Common myeloid progenitor, CD34-positive (primary cell): ENCODE results near the gene TXNDC9.
"Not testable (repeated sequence)": the region's sequence is repeated elsewhere in the genome, so short reads cannot be mapped to it uniquely, and the experiment has no call there.

ENCODE experiments used
- CTCF ChIA-PET: fragments of 350-600 bp; sonication (Branson Sonifier 250); formaldehyde crosslinking; loops from one replicate; lab custom pipeline; 2021; ENCODE audit warnings: antibody characterized with exemption; lab: Charles Lee
- POLR2A ChIA-PET: fragments of 350-600 bp; sonication (Branson Sonifier 250); formaldehyde crosslinking; loops from one replicate; lab custom pipeline; 2021; ENCODE audit warnings: antibody characterized with exemption; lab: Charles Lee
- DNase-seq, 3 donors: peaks; one replicate each; pipeline versions ENCODE4 v3.0.0 to v3.0.0-alpha.2; 2013
- H3K27ac ChIP-seq, 2 experiments: 1 replicate in 1 of 2; 2 replicates in 1 of 2; pipeline ENCODE4 v1.7.0; 2013; ENCODE audit warnings: inconsistent platforms in 2 of 2, low read length in 2 of 2, mild to moderate bottlenecking in 2 of 2, low read depth in 1 of 2, moderate library complexity in 1 of 2; ENCODE audit not compliant: severe bottlenecking in 2 of 2, insufficient read depth in 1 of 2, poor library complexity in 1 of 2
- H3K27me3 ChIP-seq, 5 experiments: replicated peaks in 2 of 5; 1 replicate in 3 of 5; 2 replicates in 2 of 5; pipeline versions ENCODE4 v1.6.1 to v1.7.0; 2013; ENCODE audit warnings: low read length in 4 of 5, mild to moderate bottlenecking in 2 of 5, moderate library complexity in 2 of 5, inconsistent platforms in 1 of 5; ENCODE audit not compliant: insufficient read depth in 5 of 5, control insufficient read depth in 4 of 5
- H3K36me3 ChIP-seq, 4 experiments: 1 replicate in 2 of 4; 2 replicates in 2 of 4; pipeline versions ENCODE4 v1.6.1 to v1.7.0; 2013; ENCODE audit warnings: low read length in 3 of 4, control low read depth in 1 of 4, mild to moderate bottlenecking in 1 of 4; ENCODE audit not compliant: control insufficient read depth in 4 of 4, insufficient read depth in 4 of 4
- H3K4me1 ChIP-seq, 4 experiments: 1 replicate in 3 of 4; 2 replicates in 1 of 4; pipeline versions ENCODE4 v1.6.1 to v1.7.1; 2013; ENCODE audit warnings: low read length in 3 of 4, mild to moderate bottlenecking in 3 of 4, control low read depth in 1 of 4, inconsistent platforms in 1 of 4, moderate library complexity in 1 of 4; ENCODE audit not compliant: control insufficient read depth in 4 of 4, insufficient read depth in 4 of 4; ENCODE audit errors: control extremely low read depth in 1 of 4
- H3K4me3 ChIP-seq, 7 experiments: 1 replicate in 4 of 7; 2 replicates in 3 of 7; pipeline versions ENCODE4 v1.5.1 to v1.7.0; 2013; ENCODE audit warnings: mild to moderate bottlenecking in 7 of 7, low read length in 6 of 7, moderate library complexity in 6 of 7, inconsistent platforms in 2 of 7, low read depth in 2 of 7, control low read depth in 1 of 7; ENCODE audit not compliant: insufficient read depth in 4 of 7, control insufficient read depth in 1 of 7; ENCODE audit errors: extremely low read depth in 1 of 7
- H3K9me3 ChIP-seq, 5 experiments: 1 replicate in 4 of 5; 2 replicates in 1 of 5; pipeline versions ENCODE4 v1.6.1 to v1.7.1; 2013; ENCODE audit warnings: low read length in 4 of 5, mild to moderate bottlenecking in 2 of 5, inconsistent platforms in 1 of 5, low read depth in 1 of 5, moderate library complexity in 1 of 5; ENCODE audit not compliant: control insufficient read depth in 4 of 5, insufficient read depth in 2 of 5; ENCODE audit errors: control extremely low read depth in 1 of 5
- WGBS: methylation state at CpG from one replicate; pipeline ENCODE4 v1.1.5; 2013; ENCODE audit not compliant: insufficient coverage; 5-methylcytosine and 5-hydroxymethylcytosine counted together

The TXNDC9 gene

GRCh38 chr2:99337113-99338028, 1.2 kb upstream of the TXNDC9 start, which contains the start of gene EIF5B:
TSS of gene EIF5B (plus strand) at chr2:99337389. CDS start at chr2:99337555, 166 bp downstream.
- WGBS = 0% methylated on average over 85 of the region's 87 CpGs
- H3K27me3 ChIP-seq = no peaks in the 10 kb centered on the region
- peaks cover 1 to 6% (median 4%) of the 10 kb centered on the region in 4 experiments for H3K36me3 ChIP-seq
- H3K27ac ChIP-seq = peak within 1 kb of the TSS; percentile 92 to 96
- peak; percentile 92 to 95 (median 92) for DNase-seq
- H3K4me3 ChIP-seq = peak within 1 kb of the TSS; percentile 87 to 98 (median 97)
- ChIA-PET CTCF (interaction anchor here (0.7 to 2.3 kb wide), 7 partner anchors 8 to 182 kb away, joined by 3 to 7 read pairs (median 4); no protein-coding TSS in a partner anchor), POLR2A (interaction anchor here (1.5 kb wide), 1 partner anchor 196 kb away, joined by 4 read pairs; the partner anchor contains the start of gene C2orf15)
- H3K9me3 ChIP-seq = no peaks in the 10 kb centered on the region
- peaks cover 7 to 33% (median 25%) of the 10 kb centered on the region in 4 experiments for H3K4me1 ChIP-seq

- Histone ChIP-seq H3K27ac (peak overlapping the region; percentile 80 to 93), H3K4me1 (peaks cover 7 to 33% (median 25%) of the 10 kb centered on the region in 4 experiments), H3K9me3 (no peaks in the 10 kb centered on the region), H3K27me3 (no peaks in the 10 kb centered on the region), H3K36me3 (peaks cover 5 to 12% (median 9%) of the 10 kb centered on the region in 4 experiments), H3K4me3 (peak overlapping the region; percentile 83 to 98 (median 97))
- POLR2A ChIA-PET = interaction anchor here (1.5 kb wide), 1 partner anchor 195 kb away, joined by 4 read pairs; the partner anchor contains the start of gene C2orf15
- DNase-seq = no peak
- CTCF ChIA-PET = interaction anchor here (0.9 to 1.0 kb wide), 3 partner anchors 9 to 20 kb away, joined by 3 to 7 read pairs (median 4); no protein-coding TSS in a partner anchor
- WGBS = 0% methylated on average over 7 of the region's 8 CpGs
Observed at GRCh38 chr2:99336804-99337112, 625 bp upstream of the TXNDC9 start.

- Histone ChIP-seq H3K9me3 (no peaks in the 10 kb centered on the region), H3K36me3 (peaks cover 11 to 78% (median 47%) of the 10 kb centered on the region in 4 experiments), H3K4me3 (no peak overlapping the region), H3K27ac (no peak overlapping the region), H3K27me3 (no peaks in the 10 kb centered on the region), H3K4me1 (no peaks in the 10 kb centered on the region)
- ChIA-PET POLR2A (no interaction called here), CTCF (no interaction called here)
- no peak for DNase-seq
- WGBS = 98% methylated on average over 5 of the region's 5 CpGs
Observed at GRCh38 chr2:99325384-99325783, 10.7 kb downstream of the TXNDC9 start.

GRCh38 chr2:99317873-99318200, 18.3 kb downstream of the TXNDC9 start:
- CTCF ChIA-PET, H3K27me3 ChIP-seq, H3K27ac ChIP-seq, H3K4me3 ChIP-seq, DNase-seq, H3K9me3 ChIP-seq, POLR2A ChIA-PET, H3K4me1 ChIP-seq: not testable (repeated sequence)
- 100% methylated on average over 3 of the region's 7 CpGs for WGBS
- peaks cover 12 to 47% (median 33%) of the 10 kb centered on the region in 4 experiments for H3K36me3 ChIP-seq

GRCh38 chr2:99317161-99317872, 18.8 kb downstream of the TXNDC9 start:
- Histone ChIP-seq H3K9me3 (peaks cover 0 to 3% (median 0%) of the 10 kb centered on the region in 5 experiments), H3K4me3 (no peak overlapping the region), H3K27me3 (no peaks in the 10 kb centered on the region), H3K27ac (no peak overlapping the region), H3K4me1 (no peaks in the 10 kb centered on the region), H3K36me3 (peaks cover 12 to 43% (median 32%) of the 10 kb centered on the region in 4 experiments)
- WGBS = 96% methylated on average over 8 of the region's 9 CpGs
- POLR2A ChIA-PET = no interaction called here
- CTCF ChIA-PET = no interaction called here
- DNase-seq = no peak

GRCh38 chr2:99301097-99301496, 35.0 kb downstream of the TXNDC9 start, which contains the start of gene LYG1:
TSS of gene LYG1 (minus strand) at chr2:99301197. CDS start at chr2:99295670, 5,527 bp downstream.
- no CpG with 5 or more reads among the region's 2 CpGs for WGBS
- not testable (repeated sequence) for DNase-seq

More at GRCh38 chr2:99301097-99301496, 35.0 kb downstream of the TXNDC9 start, which contains the start of gene LYG1:
- H3K4me1 ChIP-seq, H3K27me3 ChIP-seq, H3K36me3 ChIP-seq, H3K9me3 ChIP-seq, POLR2A ChIA-PET, CTCF ChIA-PET, H3K4me3 ChIP-seq, H3K27ac ChIP-seq: not testable (repeated sequence)
